NCI-H2107 treated with DMSO at 0.1 percent for 48 hours (cell line): ENCODE results near the gene GALNT12.

ENCODE experiments used
- DNase-seq: peaks from one replicate; lab custom pipeline; 2025; ENCODE audit not compliant: unreplicated experiment; lab: John Stamatoyannopoulos, UW

The GALNT12 gene

DNA sequence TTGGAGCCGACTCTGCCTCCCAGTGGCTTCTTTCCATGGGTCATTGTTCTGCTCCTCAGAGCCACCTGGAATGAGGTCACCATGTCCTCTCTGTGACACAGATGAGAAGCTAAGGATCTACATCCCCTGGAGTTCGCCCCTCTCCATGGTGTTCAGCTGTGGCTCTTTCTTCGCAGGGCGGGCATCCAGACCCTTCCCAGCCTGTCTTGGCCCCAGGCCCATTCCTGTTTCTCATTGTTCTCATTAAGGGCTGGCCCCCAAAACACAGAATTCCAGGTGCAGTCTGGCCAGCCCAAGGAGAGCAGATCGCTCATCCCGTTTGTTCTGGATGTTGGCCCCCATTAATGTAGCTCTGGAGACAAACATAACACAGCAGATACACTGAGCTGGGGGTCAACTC, 69.8 kb downstream of the GALNT12 start:
- no peak for DNase-seq

DNA sequence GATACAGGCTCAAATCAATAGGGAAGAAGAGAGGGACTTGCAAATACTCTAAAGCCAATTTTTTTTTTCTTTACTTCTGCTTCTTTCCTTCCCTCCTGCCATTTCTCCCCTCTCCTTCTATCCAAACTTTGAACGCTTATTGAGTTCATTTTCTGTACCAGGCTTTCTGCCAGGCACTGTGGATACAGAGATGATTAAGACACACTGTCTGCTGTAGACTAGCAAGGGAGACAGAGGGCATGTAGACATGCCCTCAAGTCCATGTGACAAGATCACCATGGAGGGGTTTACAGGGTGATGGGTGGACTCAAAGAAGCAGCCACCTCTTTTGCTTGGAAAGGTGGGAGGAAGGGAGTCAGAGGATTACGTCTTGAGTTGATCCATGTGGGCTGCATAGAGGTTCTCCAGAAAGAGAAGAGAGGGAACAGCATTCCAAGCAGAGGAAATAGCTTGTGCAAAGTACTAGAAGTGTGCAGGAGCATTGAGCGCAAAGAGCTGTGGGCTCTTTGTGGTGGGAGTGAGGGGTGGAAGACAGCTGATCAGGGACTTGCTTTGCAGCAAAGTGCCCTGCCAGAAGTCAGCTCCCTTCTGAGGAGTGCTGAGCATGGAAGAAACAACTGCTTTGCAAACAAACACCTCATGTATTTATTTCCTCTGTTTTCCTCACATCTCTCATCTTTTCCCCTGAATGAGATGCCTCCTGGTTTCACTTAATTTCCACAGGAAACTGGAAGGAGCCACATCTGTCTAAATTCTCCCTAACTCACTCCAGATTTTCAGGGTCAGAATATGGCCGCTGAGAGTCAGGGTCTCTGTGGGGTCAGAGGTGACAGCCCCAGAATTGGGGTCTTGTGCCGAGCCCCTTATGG, 71.9 kb downstream of the GALNT12 start:
- DNase-seq: no peak

DNA sequence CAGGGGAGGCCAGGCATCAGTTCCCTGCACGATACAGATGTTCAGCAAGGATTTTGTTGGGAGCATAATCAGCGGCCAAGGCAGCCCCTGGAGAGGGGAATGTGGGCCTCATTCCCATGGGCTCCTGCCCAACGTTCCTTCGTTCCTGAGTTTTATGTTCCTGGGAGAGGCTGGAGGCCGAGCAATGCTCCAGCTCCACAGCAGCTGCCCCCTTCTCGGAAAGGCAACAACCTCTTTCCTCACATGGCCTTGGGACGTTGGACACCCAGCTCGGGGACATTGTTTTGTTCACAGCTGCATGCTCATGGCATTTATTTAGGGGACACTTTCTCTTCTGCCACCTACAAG, 72.5 kb downstream of the GALNT12 start:
- DNase-seq: no peak

DNA sequence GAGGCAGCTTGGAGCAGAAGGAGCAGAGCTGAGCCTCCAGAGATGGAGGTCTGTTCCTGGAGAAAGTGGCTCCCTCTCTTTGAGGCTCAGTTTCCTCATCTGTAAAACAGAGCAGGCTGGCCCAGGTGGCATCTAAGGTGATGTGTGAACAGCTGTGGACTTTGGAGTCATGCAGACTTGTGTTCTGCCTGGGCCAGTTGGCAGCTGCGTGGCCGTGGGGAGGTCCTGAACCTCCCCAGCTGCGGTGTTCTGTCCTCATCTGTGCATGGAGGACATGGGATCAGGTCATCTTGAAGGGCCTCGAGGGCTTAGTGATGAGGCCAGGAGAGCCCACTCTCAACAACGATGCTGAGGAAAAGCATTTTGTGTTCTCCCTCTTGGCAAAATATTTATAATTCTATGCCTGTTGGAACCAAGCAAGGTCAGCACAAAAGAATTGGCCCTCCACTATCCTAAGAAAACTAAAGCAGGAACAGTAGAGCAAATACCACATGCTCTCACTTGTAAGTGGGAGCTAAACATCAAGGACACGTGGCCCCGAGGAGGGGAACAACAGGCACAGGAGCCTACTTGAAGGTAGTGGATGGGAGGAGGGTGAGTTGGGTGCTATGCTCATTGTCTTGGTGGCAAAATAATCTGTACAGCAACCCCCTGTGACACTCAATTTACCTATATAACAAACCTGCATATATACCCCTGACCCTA, 73.0 kb downstream of the GALNT12 start:
- no peak for DNase-seq

DNA sequence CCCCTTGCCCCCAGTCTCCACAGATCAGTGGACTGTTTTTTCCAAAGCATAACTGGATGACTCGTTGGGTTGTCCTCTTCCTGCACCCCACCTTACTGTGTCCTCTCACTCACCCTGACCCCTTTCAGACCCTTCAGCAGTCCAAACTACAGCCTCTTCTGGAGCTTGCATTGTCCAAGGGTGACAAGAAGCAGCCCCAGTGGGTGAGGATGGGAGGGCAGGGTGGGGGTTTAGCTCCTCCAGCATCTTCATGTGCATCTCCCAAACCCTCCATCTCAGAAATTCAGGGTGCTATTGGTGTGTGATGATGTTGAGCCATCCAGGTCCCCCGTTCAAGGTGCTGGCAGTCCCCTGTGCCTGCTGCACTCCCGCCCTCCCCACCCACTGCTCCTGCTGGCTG, 73.9 kb downstream of the GALNT12 start:
- DNase-seq: no peak

DNA sequence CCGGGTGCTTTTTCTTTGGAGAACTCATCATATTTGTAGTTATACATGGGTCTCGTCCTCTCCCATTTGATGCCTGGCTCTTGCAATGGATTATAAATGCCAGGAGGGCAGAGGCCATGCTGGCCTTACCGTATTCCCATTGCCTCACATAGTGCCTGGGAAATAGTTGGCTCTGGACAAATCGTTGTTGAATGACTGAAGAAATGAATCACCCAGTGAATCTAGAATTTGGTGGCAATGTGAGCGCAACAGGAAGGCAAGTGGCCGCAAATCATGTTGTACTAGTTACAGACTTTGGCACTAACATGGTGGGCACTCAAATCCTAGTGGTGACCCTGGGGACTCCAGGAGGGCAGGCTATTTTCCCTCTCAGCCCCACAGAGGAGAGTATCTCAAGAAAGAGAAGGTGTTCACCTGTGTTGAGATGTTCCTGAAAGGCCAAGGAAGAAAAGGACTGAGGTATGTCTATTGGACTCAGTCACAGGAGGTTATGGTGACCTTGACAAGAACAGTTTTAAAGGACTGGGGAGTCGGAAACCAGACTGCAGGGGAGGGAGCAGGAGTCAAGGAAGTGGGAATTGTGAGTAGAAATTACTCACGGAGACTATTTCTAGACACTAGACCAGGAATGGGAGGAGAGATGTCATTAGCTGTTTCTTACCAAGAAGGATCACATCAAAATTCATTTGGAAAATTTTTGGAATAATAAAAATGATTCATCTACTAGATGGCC, 74.5 kb downstream of the GALNT12 start:
- DNase-seq: no peak

DNA sequence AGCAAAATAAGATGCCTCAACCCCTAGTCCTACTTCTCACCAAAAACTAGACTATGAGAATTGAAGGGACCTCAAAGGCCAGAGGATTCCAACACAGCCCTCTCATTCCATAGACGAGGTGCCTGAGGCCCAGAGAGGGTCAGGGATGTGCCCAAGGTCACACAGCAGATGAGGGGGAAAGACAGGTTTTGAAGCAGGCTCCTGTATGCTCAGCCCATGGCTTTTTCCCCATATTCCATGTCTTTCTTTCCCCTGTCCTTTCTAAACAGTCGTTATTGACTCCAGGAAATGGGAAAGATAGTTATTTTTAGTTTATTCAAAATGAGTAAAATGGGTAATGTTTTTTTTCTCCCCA, 75.1 kb downstream of the GALNT12 start:
- no peak for DNase-seq

DNA sequence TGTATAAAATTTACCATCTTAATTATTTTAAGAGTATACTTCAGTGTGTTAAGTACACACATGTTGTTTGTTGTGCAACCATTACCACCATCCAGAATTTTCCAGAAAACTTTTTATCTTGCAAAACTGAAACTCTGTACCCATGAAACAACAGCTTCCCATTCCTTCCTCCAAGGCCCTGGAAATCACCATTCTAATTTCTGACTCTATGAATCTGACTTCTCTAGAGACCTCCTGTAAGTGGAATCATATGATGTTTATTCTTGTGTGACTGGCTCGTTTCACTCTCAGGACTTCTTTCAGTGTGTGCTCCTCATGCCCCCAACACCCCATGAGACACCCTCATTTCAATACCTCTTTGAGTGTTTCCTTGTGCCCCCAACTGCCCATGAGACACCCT, 75.8 kb downstream of the GALNT12 start:
- no peak for DNase-seq

DNA sequence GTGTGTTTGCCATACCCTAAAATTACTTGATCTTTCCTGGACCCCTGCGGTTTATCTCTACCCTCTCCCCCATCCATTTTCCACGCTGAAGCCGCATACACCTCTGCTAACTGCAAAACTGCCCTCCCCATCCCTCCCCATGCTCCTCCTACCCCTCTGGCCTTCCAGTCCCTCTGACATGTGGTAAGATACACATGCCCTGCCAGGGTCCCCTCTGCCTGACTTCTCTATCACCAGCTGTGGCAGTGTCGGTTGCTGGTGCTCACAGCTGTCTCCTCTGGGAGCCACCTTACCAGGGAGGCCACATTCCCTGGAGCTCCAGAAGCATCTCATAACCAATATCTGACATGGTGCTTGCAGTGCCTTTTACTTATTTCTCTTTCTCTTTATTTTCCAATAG, 77.4 kb downstream of the GALNT12 start:
- DNase-seq: no peak

DNA sequence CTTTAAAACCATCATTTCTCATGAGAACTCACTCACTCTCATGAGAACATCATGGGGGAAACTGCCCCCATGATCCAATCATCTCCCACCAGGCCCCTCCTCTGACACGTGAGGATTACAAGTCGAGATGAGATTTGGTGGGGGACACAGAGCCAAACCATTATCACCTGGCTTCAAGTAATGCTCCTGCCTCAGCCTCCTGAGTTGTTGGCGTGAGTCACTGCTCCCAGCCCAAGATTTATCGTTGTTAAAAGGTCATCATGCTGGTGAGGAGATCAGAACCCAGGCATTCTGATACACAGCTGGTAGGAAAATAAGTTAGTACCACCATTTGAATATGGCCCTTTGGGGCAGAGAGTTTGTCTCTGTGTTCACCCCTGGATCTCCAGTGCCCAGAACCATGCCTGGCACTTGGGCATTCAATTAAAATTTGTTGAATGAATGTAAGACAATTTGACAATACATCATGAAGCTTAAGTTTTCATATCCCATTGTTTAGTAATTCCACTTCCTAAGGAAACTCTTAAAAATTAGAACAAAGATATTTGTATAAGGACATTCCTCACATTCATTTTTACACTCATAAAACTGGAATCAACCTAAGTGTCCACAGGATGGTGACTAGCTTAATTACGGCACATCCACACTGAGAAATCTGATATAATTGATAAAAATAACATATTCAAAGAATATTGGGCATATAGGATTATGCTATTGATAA, 78.3 kb downstream of the GALNT12 start:
- no peak for DNase-seq

DNA sequence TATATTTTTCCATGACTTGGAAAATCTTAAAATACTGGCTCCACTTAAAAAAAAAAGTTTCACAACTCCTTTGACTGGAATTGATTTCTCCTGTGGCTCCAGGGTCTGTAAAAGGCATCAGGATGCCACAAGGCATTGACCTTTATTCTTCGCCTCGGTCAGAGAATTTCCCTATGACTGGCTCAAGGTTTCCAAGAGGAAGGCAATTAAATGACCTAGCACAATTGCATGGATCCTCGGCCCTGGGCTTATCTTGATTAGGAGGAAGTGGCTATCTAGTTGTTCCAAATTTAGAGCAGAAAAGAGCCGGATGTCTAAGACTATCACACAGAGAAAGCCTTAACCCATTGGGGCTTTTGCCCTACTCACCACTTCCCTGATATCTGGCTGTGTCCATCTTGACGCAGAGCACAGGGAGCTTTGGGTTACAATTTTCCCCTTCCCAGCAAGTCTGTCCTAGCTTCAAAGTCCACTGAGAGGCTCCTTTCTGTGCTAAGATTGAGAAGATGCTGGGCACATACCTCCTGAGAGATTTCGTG, 79.3 kb downstream of the GALNT12 start:
- DNase-seq: no peak

DNA sequence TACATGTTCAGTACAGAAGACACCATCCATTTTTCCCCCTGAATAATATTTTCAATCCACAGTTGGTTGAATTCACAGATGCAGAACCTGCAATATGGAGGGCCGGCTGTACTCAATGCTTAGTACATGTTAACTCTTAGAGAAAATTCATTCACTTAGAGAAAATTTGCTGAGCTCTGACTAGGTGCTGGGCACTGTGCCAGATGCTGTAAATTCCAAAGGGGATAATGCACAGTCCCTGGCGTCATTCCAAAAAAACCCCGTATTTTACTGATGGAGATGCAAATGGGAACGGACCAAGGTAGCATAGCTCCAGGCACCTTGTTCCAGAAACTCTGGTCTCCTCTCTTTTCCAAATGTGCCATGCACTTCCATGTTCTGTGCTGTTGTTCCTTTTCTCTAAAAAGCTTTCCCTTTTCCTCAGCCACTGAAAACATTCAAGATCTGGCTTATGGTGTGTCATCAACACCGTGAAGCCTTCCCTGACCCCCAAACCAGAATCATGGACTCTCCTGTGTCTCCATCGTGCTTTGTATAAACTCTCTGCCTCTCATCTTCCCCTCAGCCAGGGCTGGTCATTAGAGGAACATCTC, 80.5 kb downstream of the GALNT12 start:
- DNase-seq: no peak

DNA sequence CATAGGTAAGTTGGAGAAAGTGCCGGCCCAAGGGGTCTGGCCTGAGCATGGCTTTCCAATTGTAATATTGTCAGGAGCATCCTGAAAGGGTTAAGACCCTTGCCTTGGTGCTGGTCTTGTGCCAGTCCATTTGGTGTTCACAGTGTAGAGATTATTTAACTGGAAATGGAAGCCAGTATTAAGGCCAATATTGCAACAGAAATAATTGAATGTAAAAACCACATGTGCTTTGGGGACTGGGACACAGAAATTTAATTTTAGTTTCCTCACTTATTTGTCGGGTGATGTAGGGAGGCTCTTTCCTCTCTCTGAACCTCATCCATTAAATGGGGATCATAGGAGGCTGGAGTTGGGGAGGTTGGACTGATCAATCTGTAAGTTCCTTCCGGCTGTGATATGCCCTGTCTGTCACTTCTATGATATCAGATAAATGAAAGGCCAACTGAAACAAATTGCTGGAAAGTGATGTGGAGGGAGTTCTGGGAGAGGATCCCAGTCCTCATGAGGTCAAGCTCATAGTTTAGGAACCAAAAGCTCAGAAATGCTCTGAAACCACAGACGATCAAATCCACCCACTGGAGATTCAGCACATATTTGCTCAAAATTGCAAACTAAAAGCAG, 81.4 kb downstream of the GALNT12 start:
- DNase-seq: no peak

DNA sequence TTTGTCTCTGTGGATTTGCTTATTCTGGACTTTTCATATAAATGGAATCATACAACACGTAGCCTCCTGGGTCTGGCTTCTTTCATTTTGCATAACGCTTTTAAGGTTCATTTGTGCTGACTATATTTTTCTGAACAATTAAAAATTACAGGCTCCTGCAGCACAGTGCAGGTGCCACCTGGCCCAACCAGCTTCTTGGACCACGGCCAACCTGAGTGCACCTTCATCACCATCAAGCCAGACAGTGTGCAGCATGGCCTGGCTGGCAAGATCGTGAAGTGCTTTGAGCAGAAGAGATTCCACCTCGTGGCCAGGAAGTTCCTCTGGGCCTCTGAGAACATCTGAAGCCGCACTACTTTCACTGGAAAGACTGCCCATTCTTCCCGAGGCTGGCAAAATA, 82.8 kb downstream of the GALNT12 start:
- no peak for DNase-seq

DNA sequence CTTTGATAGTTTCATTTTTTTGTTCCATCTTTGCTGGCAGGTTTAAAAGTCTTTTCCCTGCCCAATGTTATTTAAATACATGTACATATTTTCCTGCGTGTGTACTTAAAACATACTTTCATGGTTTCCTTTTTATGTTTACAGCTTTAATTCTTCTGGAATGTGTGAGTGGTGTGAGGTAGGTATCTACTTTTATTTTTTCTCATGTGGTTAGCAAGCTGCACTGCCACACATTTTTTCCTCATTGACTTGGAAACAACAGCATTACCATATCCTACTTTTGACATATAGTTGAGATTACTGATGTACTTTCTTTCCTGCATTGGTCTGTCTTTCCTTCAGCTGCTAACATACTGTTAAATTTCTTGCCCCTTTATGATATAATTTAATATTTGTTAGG, 84.8 kb downstream of the GALNT12 start:
- DNase-seq: no peak

DNA sequence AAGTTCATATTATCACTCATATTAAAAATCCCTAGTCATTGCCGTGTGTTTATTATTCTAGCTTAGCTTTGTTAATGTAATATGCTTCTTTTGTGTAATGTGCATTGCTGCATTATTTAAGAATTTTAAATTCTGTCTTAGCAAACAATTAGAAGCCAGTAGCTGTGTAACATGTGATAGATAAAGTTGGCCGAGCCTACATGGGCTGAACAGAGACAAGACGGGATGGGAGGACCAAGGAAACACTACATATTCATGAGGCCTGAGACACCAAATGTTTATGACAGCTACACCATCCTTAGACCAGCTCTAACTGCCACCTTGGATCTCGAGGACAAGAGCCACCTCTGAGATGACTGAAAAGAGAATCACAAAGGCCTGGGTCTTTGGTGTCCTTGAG, 85.2 kb downstream of the GALNT12 start:
- no peak for DNase-seq

DNA sequence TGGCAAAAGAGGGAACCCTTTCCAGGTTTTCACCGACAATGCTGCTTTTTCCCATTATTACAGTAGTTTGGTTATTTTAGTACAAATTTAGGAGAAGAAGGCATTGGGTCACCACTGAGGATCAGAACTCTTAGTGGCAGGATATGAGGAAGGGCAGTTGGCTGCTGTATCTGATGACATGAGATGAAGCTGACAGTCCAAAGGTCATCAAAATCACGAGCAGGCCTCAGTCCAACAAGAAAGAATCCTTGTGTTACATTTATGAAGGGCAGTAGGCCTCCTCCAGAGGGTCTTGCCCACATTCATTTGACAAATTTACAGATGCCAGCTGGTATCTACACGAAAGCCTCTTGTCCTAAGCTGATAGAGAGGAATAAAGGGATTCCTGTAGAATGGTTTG, 86.7 kb downstream of the GALNT12 start:
- DNase-seq: no peak

DNA sequence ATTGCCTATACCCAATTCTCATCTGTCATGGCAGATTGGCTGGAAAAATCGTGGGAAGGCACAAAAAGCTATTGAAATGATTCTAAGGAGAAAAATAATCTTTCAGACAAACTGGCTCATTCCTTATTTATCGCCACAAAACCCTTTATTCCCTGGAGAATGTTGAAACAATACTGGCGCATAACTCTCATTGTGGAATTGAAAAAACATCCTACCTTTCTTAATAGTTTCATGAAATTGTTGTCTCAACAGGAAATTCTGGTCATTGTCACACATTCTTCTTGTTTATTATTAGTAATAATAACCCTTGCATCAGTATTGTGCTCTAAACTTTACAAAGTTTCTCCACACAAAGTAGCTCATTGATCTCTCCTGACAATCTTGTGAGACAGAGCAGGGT, 87.3 kb downstream of the GALNT12 start:
- DNase-seq: no peak

DNA sequence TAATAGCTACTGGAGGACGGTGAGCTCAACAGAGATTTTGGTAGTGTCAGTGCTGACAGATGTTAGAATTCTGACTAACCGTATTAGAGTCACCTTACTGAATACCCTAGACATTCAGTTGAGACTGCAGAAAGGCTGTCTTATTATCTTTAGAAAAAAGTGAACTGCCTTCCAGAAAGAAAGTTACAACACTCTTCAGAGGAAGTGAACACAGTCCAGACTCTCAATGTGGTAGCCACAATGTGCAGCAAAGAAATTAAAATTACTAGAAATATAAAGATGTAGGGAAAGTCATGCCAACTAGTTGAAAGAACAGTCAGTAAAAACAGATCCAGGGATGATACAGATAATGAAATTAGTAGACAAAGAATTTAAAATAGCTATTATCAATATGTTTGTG, 89.2 kb downstream of the GALNT12 start:
- DNase-seq: no peak

DNA sequence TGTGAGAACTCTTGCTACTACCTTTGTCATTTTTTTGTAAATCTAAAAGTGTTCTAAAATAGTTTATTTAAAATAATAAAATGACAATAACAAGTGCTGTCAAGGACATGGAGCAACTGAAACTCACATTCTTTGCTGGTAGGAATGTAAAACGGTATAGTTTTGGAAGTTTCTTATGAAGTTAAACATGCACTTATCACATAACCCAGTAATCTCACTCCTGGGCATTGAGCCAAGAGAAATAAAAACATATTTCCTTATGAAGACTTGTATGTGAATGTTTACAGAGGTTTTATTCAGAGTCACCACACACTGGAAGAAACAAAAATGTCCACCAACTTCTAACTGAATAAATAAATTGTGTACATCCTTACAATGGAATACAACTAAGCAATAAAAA, 90.3 kb downstream of the GALNT12 start:
- no peak for DNase-seq
